IMR-90 (cell line): ENCODE data around the gene UNKL.

Source experiments
- CHD1 ChIP-seq: IDR thresholded peaks from 2 replicates; pipeline ENCODE4 v1.6.1; 2012; ENCODE audit warnings: low read depth, low read length, improper control_type of control experiment
- CTCF ChIP-seq: conservative IDR thresholded peaks from 2 replicates; pipeline ENCODE4 v1.5.1; 2012; ENCODE audit warnings: mild to moderate bottlenecking, low read depth, low read length, improper control_type of control experiment
- MAZ ChIP-seq: IDR thresholded peaks from 2 replicates; pipeline ENCODE4 v1.6.1; 2012; ENCODE audit warnings: low read depth, mild to moderate bottlenecking, low read length, improper control_type of control experiment, moderate library complexity, borderline replicate concordance
- MXI1 ChIP-seq: IDR thresholded peaks from 2 replicates; pipeline ENCODE4 v1.6.1; 2012; ENCODE audit warnings: low read depth, mild to moderate bottlenecking, low read length, moderate library complexity, borderline replicate concordance
- POLR2A ChIP-seq: IDR thresholded peaks from 2 replicates; pipeline ENCODE4 v1.6.1; 2012; ENCODE audit warnings: mild to moderate bottlenecking, low read depth, low read length
- RAD21 ChIP-seq: IDR thresholded peaks from 2 replicates; pipeline ENCODE4 v1.6.1; 2012; ENCODE audit warnings: low read length, improper control_type of control experiment
- RCOR1 ChIP-seq: IDR thresholded peaks from 2 replicates; pipeline ENCODE4 v1.6.1; 2012; ENCODE audit warnings: mild to moderate bottlenecking, low read length, improper control_type of control experiment; ENCODE audit not compliant: insufficient replicate concordance
- RFX5 ChIP-seq: IDR thresholded peaks from 2 replicates; pipeline ENCODE4 v1.8.0; 2012; ENCODE audit warnings: low read depth, mild to moderate bottlenecking, low read length, moderate library complexity
- SMC3 ChIP-seq: fragments of 150-350 bp; IDR thresholded peaks from 2 replicates; pipeline ENCODE4 v1.6.1; 2016; ENCODE audit warnings: low read depth, mild to moderate bottlenecking, antibody characterized with exemption, low read length, moderate library complexity
- TF ChIP-seq, protein P1 (sequence below): fragments of 150-350 bp; IDR thresholded peaks from 2 replicates; pipeline ENCODE4 v1.6.1; 2016; ENCODE audit warnings: low read depth, mild to moderate bottlenecking, low read length, moderate library complexity, borderline replicate concordance
- TF ChIP-seq, protein P2 (sequence below): fragments of 150-350 bp; IDR thresholded peaks from 2 replicates; pipeline ENCODE4 v1.6.1; 2017; ENCODE audit warnings: mild to moderate bottlenecking, antibody characterized with exemption, low read length, low read depth

GRCh38 chr16:1422076-1422475 lies 7.6 kb upstream of the UNKL start:
- TF ChIP-seq POLR2A (no peak), RFX5 (no peak), CTCF (no peak), RAD21 (no peak), RCOR1 (no peak), CHD1 (no peak), MXI1 (no peak), MAZ (no peak), SMC3 (no peak)
- TF ChIP-seq, protein P1, sequence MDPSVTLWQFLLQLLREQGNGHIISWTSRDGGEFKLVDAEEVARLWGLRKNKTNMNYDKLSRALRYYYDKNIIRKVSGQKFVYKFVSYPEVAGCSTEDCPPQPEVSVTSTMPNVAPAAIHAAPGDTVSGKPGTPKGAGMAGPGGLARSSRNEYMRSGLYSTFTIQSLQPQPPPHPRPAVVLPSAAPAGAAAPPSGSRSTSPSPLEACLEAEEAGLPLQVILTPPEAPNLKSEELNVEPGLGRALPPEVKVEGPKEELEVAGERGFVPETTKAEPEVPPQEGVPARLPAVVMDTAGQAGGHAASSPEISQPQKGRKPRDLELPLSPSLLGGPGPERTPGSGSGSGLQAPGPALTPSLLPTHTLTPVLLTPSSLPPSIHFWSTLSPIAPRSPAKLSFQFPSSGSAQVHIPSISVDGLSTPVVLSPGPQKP, result no peak
- TF ChIP-seq, protein P2, sequence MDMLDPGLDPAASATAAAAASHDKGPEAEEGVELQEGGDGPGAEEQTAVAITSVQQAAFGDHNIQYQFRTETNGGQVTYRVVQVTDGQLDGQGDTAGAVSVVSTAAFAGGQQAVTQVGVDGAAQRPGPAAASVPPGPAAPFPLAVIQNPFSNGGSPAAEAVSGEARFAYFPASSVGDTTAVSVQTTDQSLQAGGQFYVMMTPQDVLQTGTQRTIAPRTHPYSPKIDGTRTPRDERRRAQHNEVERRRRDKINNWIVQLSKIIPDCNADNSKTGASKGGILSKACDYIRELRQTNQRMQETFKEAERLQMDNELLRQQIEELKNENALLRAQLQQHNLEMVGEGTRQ, result no peak
